ENCODE results near the gene ORM1.

GRCh38 chr9:114366334-114367128, 43.6 kb downstream of the ORM1 start:
- TF ChIP-seq CTCF (conservative IDR thresholded peaks at IDR 0.05) (no peak), EZH2 (IDR thresholded peaks at IDR 0.05; ENCODE audit: low read depth) (no peak)

All from PC-9 (cell line).